ENCODE results near the gene COQ6.

DNA sequence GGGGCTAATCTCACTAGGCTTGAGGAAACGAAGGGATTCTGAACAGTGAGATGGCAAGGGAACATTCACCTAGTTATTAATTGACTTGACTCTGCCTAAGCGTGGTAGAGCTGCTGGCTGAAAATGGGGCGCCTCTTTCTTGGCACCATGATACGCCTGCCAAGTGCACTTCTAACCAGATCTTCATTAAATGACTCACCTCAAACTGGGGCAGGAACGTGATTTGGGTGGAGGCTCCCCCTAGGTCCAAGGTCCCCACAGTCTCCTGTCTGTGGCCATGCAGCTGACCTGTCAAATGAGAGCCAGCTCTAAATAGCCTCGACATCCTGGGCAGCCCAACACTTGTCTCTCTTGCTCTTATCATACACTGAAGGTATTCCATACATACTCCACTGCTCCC is 26.0 kb downstream of the COQ6 start:
- TF ChIP-seq CTCF (optimal IDR thresholded peaks at IDR 0.05 in 1 of 3, IDR thresholded peaks at IDR 0.05 in 1 of 3, conservative IDR thresholded peaks at IDR 0.05 in 1 of 3; ENCODE audit: extremely low read depth in 1 of 3, insufficient read depth in 2 of 3, low read length in 3 of 3): no peak
- TF ChIP-seq EZH2 (IDR thresholded peaks at IDR 0.05; ENCODE audit: low read length): no peak

Measured in keratinocyte (primary cell).